OCI-LY1 (cell line): Measurements from ENCODE around the gene GMPS.

Experiments used
- H2AFZ ChIP-seq: fragments of 200-600 bp; sonication (generic), shearing (Covaris generic); 2 replicates; pipeline ENCODE4 v1.6.0; 2014; ENCODE audit warnings: antibody characterized with exemption, mild to moderate bottlenecking, low read length
- H3F3A ChIP-seq: fragments of 200-600 bp; sonication (generic), shearing (Covaris generic); 2 replicates; pipeline ENCODE4 v1.6.0; 2014; ENCODE audit warnings: mild to moderate bottlenecking, antibody characterized with exemption, low read length, moderate library complexity; ENCODE audit not compliant: insufficient read depth
- H3K27ac ChIP-seq: fragments of 200-600 bp; sonication (generic); 2 replicates; pipeline ENCODE4 v1.5.1; 2014; ENCODE audit warnings: low read length, mixed run types, mild to moderate bottlenecking, low read depth; ENCODE audit not compliant: poor library complexity, severe bottlenecking
- H3K27me3 ChIP-seq: fragments of 200-600 bp; sonication (generic); 2 replicates; pipeline ENCODE4 v1.6.0; 2014; ENCODE audit warnings: antibody characterized with exemption, mild to moderate bottlenecking, low read length, moderate library complexity; ENCODE audit not compliant: insufficient read depth
- H3K36me3 ChIP-seq: fragments of 200-600 bp; sonication (generic); 2 replicates; pipeline ENCODE4 v1.6.1; 2014; ENCODE audit warnings: mild to moderate bottlenecking, antibody characterized with exemption, low read length, moderate library complexity, mixed read lengths; ENCODE audit not compliant: insufficient read depth
- H3K4me1 ChIP-seq: fragments of 200-600 bp; sonication (generic); 2 replicates; pipeline ENCODE4 v1.5.1; 2014; ENCODE audit warnings: mild to moderate bottlenecking, low read length, moderate library complexity; ENCODE audit not compliant: insufficient read depth, severe bottlenecking
- H3K4me2 ChIP-seq: fragments of 200-600 bp; sonication (generic), shearing (Covaris generic); 2 replicates; pipeline ENCODE4 v1.6.1; 2014; ENCODE audit warnings: low read length
- H3K4me3 ChIP-seq: fragments of 200-600 bp; sonication (generic); 2 replicates; pipeline ENCODE4 v1.5.1; 2014; ENCODE audit warnings: low read length, low read depth, mild to moderate bottlenecking, mixed read lengths; ENCODE audit not compliant: poor library complexity, severe bottlenecking
- H3K79me2 ChIP-seq: fragments of 200-600 bp; shearing (Covaris generic); 2 replicates; pipeline ENCODE4 v1.6.1; 2016; ENCODE audit warnings: mixed run types, low read length, mixed read lengths; ENCODE audit not compliant: insufficient read depth
- H3K9ac ChIP-seq: fragments of 200-600 bp; sonication (generic), shearing (Covaris generic); 2 replicates; pipeline ENCODE4 v1.6.1; 2014; ENCODE audit warnings: mild to moderate bottlenecking, low read length, mixed read lengths
- H3K9me2 ChIP-seq: fragments of 200-600 bp; sonication (generic), shearing (Covaris generic); 2 replicates; pipeline ENCODE4 v1.6.1; 2014; ENCODE audit warnings: low read depth, mild to moderate bottlenecking, low read length, mixed read lengths
- H3K9me3 ChIP-seq: fragments of 200-600 bp; shearing (Covaris generic); 2 replicates; pipeline ENCODE4 v1.6.1; 2014; ENCODE audit warnings: low read length, mixed read lengths
- H4K20me1 ChIP-seq: fragments of 200-600 bp; sonication (generic), shearing (Covaris generic); 2 replicates; pipeline ENCODE4 v1.6.0; 2016; ENCODE audit warnings: mild to moderate bottlenecking, low read length; ENCODE audit not compliant: insufficient read depth
- EZH2 ChIP-seq: fragments of 200-600 bp; sonication (generic), shearing (Covaris generic); IDR thresholded peaks from 2 replicates; pipeline ENCODE4 v1.8.0; 2017; ENCODE audit warnings: borderline replicate concordance, mixed run types, mild to moderate bottlenecking, antibody characterized with exemption, low read length, moderate library complexity, mixed read lengths
- TF ChIP-seq, protein P1 (sequence below): fragments of 200-600 bp; sonication (generic), shearing (Covaris generic); IDR thresholded peaks from 2 replicates; pipeline ENCODE4 v1.5.1; 2017; ENCODE audit warnings: mild to moderate bottlenecking, antibody characterized with exemption, low read length, moderate library complexity, mixed read lengths

The GMPS gene

DNA sequence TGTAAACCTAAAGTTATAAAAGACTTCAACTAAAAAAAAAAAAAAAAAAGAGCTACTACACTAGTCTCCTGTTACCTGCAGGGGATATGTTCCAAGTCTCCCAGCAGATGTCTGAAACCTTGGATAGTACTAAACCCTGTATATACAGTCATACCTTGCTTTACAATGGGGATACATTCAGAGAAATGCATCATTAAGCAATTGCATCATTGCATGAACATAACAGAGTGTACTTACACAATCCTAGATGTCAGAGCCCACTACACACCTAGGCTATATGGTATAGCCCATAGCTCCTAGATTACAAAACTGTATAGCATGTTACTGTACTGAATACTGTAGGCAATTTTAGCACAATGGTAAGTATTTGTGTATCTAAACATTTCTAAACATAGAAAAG is 119.1 kb downstream of the GMPS start:
- H3K4me2 ChIP-seq = no peak overlapping the region
- H3K27me3 ChIP-seq = no peaks in the 10 kb centered on the region
- H3K4me1 ChIP-seq = no peaks in the 10 kb centered on the region
- no peak overlapping the region for H3K4me3 ChIP-seq
- no peaks in the 10 kb centered on the region for H3K9me2 ChIP-seq
- H2AFZ ChIP-seq = no peak overlapping the region
- H3K36me3 ChIP-seq = no peaks in the 10 kb centered on the region
- H3K9ac ChIP-seq = no peak overlapping the region
- no peak for TF ChIP-seq EZH2
- TF ChIP-seq, protein P1, sequence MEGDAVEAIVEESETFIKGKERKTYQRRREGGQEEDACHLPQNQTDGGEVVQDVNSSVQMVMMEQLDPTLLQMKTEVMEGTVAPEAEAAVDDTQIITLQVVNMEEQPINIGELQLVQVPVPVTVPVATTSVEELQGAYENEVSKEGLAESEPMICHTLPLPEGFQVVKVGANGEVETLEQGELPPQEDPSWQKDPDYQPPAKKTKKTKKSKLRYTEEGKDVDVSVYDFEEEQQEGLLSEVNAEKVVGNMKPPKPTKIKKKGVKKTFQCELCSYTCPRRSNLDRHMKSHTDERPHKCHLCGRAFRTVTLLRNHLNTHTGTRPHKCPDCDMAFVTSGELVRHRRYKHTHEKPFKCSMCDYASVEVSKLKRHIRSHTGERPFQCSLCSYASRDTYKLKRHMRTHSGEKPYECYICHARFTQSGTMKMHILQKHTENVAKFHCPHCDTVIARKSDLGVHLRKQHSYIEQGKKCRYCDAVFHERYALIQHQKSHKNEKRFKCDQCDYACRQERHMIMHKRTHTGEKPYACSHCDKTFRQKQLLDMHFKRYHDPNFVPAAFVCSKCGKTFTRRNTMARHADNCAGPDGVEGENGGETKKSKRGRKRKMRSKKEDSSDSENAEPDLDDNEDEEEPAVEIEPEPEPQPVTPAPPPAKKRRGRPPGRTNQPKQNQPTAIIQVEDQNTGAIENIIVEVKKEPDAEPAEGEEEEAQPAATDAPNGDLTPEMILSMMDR = no peak
- H3K79me2 ChIP-seq = no peaks in the 10 kb centered on the region
- no peaks in the 10 kb centered on the region for H3K9me3 ChIP-seq
- no peak overlapping the region for H3K27ac ChIP-seq
- no peaks in the 10 kb centered on the region for H3F3A ChIP-seq
- H4K20me1 ChIP-seq = no peaks in the 10 kb centered on the region

DNA sequence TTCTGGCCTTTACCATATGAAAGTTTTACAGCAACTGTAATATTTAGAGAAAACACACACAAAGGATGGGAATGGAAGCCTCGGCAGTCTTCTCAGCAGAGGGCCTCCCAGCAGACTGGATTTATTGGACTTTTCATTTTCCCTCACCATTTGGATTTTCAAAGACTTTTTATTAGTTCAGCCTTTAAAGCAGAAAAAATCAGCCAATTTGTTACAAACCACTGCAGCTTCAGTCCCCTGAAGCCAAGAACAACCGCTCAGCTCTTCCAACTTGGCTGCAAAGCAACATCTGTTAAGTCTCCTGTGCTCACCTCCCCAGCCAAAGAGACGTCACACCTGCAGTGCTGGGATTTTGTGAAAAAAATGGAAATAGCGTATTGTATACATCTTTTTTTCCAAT is 120.8 kb downstream of the GMPS start:
- Histone ChIP-seq H3K27ac (no peak overlapping the region), H3K79me2 (no peaks in the 10 kb centered on the region), H3K9me2 (no peaks in the 10 kb centered on the region), H3K9ac (no peak overlapping the region), H4K20me1 (no peaks in the 10 kb centered on the region), H3K9me3 (no peaks in the 10 kb centered on the region), H2AFZ (no peak overlapping the region), H3K4me1 (no peaks in the 10 kb centered on the region), H3K27me3 (no peaks in the 10 kb centered on the region), H3K4me3 (no peak overlapping the region), H3F3A (no peaks in the 10 kb centered on the region), H3K4me2 (no peak overlapping the region), H3K36me3 (no peaks in the 10 kb centered on the region)
- TF ChIP-seq, protein P1 = no peak
- no peak for TF ChIP-seq EZH2

DNA sequence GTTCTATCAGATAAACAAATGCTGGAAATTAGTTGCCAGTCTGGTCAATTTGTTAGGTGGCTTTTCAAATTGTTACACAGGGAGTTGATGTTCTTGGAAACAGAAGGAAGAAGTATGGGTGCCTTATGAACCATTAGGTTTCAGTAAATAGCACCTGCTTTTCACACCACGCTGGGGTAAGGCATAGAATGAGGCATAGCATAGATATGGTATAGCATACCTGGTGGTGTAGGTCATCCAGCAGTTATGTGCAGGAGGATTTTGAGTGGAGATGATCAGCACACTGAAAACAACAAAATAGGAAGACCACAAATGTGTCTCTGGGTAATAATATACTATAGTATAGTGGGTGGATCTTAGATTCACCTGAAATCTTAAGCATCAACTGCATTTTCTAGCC is 121.4 kb downstream of the GMPS start:
- no peaks in the 10 kb centered on the region for H3K4me1 ChIP-seq
- H3K79me2 ChIP-seq = no peaks in the 10 kb centered on the region
- H2AFZ ChIP-seq = no peak overlapping the region

More for the DNA sequence above, 121.4 kb downstream of the GMPS start:
- H3K4me2 ChIP-seq = no peak overlapping the region
- H3K9ac ChIP-seq = no peak overlapping the region
- no peaks in the 10 kb centered on the region for H3F3A ChIP-seq
- H3K27ac ChIP-seq = no peak overlapping the region
- H3K36me3 ChIP-seq = no peaks in the 10 kb centered on the region
- no peaks in the 10 kb centered on the region for H3K9me3 ChIP-seq
- TF ChIP-seq, protein P1 = no peak
- TF ChIP-seq EZH2 = no peak
- H3K27me3 ChIP-seq = no peaks in the 10 kb centered on the region
- H3K9me2 ChIP-seq = no peaks in the 10 kb centered on the region
- no peaks in the 10 kb centered on the region for H4K20me1 ChIP-seq
- no peak overlapping the region for H3K4me3 ChIP-seq
